Activated CD4-positive, alpha-beta T cell treated with anti-CD3 and anti-CD28 coated beads for 36 hours (primary cell): ENCODE measurements around the gene KCNMA1. TPM values are rescaled to one million over a fixed set of nuclear protein-coding genes. Genes with fewer than 3 reads are reported as not detected.

ENCODE experiments used
- ATAC-seq: fragments of 200-7000 bp; cut with Tn5 transposase; one replicate; pipeline ENCODE4 v1.10.0; 2021; ENCODE audit warnings: mild to moderate bottlenecking, moderate library complexity
- CTCF ChIA-PET: fragments of 350-600 bp; sonication (Branson Sonifier 250); formaldehyde crosslinking; loops from one replicate; lab custom pipeline; 2021; ENCODE audit warnings: antibody characterized with exemption; lab: Charles Lee
- POLR2A ChIA-PET: fragments of 350-600 bp; sonication (Branson Sonifier 250); formaldehyde crosslinking; loops from one replicate; lab custom pipeline; 2021; ENCODE audit warnings: antibody characterized with exemption, inconsistent platforms; lab: Charles Lee
- DNase-seq: peaks from one replicate; pipeline ENCODE4 v3.0.0-alpha.2; 2020
- H3K27ac Mint-ChIP-seq: one replicate; pipeline ENCODE4 v1.8.0; 2021; ENCODE audit warnings: mixed read lengths
- H3K27me3 Mint-ChIP-seq: one replicate; pipeline ENCODE4 v1.8.0; 2021; ENCODE audit warnings: mixed read lengths
- H3K36me3 Mint-ChIP-seq: one replicate; pipeline ENCODE4 v1.8.0; 2021; ENCODE audit warnings: low read depth, mixed read lengths
- H3K4me1 Mint-ChIP-seq: one replicate; pipeline ENCODE4 v1.8.0; 2021; ENCODE audit warnings: mixed read lengths
- H3K4me3 Mint-ChIP-seq: one replicate; pipeline ENCODE4 v1.8.0; 2021; ENCODE audit warnings: mild to moderate bottlenecking, moderate library complexity, mixed read lengths
- H3K9me3 Mint-ChIP-seq: one replicate; pipeline ENCODE4 v1.8.0; 2021; ENCODE audit warnings: low read depth, mixed read lengths
- intact Hi-C, 2 experiments: fragments of 100-400 bp; cut with DNase I in 1 of 2; cut with micrococcal nuclease in 1 of 2; formaldehyde crosslinking; loops; one replicate each; pipeline versions ENCODE4 v1.14.2 to v1.15.1; 2022 to 2024; cut with DNase I, micrococcal nuclease
- total RNA-seq, 2 experiments: library from RNA; stranded (reverse); gene quantifications; one replicate each; pipeline ENCODE4 v1.2.3, GENCODE V29; 2021

Gene KCNMA1
- total RNA-seq, 2 experiments from 2014 or later, result 0.18 TPM; not detected in 1

DNA sequence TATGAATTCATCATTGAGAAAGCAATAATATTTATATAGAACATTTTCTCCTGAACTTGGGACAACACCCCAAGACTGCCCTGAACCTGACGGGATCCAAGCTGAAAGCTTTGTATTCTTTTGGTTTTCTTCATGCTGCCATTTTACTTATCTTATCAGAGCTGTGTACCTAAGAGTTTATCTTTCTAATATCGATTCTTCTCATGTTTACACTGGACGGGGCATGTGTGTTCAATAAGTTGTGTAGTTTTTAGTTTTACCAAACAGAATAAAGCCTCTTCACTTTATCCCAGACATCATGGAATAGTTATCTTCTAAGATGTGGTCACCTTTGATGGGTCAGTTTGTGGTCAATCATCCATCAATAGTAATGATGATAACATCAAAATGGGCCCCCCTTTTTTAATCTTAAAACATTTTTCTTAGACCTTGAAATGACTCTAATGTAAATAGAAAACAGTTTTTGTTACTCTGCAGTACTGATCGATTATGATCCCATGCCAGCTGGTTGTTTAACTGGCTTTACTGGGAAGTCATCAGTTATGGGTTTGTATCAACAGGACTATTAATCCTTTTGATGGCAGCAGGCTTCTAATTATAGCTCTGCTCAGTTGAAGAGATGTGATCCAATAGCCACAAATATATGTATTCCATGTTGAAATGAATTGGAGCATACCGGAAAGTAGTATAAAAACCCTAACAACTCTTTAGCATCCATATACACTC is 446.1 kb downstream of the KCNMA1 start:
- no peaks in the 10 kb centered on the region for H3K9me3 Mint-ChIP-seq
- no peak for ATAC-seq
- DNase-seq, result no peak
- no peaks in the 10 kb centered on the region for H3K4me1 Mint-ChIP-seq
- ChIA-PET POLR2A (no interaction called here), CTCF (interaction anchor here (0.5 to 1.4 kb wide), 4 partner anchors 15 to 39 kb away, joined by 3 read pairs; no protein-coding TSS in a partner anchor)
- H3K36me3 Mint-ChIP-seq, result no peaks in the 10 kb centered on the region
- H3K4me3 Mint-ChIP-seq, result no peak overlapping the region
- peaks cover 10% of the 10 kb centered on the region for H3K27me3 Mint-ChIP-seq
- no peak overlapping the region for H3K27ac Mint-ChIP-seq
- intact Hi-C loops, result no loop called here

DNA sequence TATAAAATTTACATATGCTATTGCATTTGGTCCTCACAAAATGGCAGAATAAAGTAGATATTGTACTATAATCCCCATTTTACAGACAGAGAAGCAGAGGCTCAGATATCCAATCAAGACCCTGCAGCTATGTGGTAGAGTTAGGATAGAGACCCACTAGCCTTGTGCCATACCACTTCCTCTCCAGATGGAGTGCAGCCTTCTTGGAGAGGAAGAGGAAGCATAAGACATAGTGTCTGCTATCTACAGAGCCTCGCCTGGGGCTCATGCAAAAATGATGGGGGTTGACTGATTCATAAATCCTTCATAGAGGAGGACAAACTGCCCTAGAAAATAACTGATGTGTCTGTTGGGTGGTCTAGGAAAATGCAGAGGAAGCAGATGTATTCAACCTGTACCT is 447.3 kb downstream of the KCNMA1 start:
- H3K4me1 Mint-ChIP-seq, result no peaks in the 10 kb centered on the region
- H3K27me3 Mint-ChIP-seq, result peaks cover 13% of the 10 kb centered on the region
- ChIA-PET CTCF (no interaction called here), POLR2A (no interaction called here)
- H3K36me3 Mint-ChIP-seq, result no peaks in the 10 kb centered on the region
- ATAC-seq (no peak), DNase-seq (no peak)
- intact Hi-C loops, result no loop called here
- H3K4me3 Mint-ChIP-seq, result no peak overlapping the region
- H3K27ac Mint-ChIP-seq, result no peak overlapping the region
- no peaks in the 10 kb centered on the region for H3K9me3 Mint-ChIP-seq

DNA sequence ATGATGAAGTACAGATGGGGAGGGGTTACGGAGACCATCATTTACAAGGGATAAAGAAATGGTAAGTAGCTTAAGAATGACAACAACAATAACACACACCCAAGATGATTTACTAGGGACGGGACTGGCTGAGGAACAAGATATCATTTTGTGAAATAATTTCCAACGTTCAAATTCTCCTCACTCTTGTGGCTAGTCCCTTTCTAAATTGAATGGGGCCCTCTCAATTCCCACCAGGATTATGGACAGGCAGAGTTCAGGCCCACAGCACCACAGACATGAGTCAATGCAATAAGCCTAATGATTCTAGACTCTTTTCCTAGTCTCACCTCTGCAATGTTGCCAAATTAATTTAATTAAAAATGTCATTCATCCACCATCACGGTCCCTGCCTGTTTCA is 448.1 kb downstream of the KCNMA1 start:
- Mint-ChIP-seq H3K27ac (no peak overlapping the region), H3K4me1 (no peaks in the 10 kb centered on the region), H3K27me3 (peaks cover 13% of the 10 kb centered on the region), H3K36me3 (no peaks in the 10 kb centered on the region), H3K9me3 (no peaks in the 10 kb centered on the region), H3K4me3 (no peak overlapping the region)
- ATAC-seq (no peak), DNase-seq (no peak)
- POLR2A ChIA-PET, result no interaction called here
- CTCF ChIA-PET, result interaction anchor here (2.4 kb wide), 1 partner anchor 15 kb away, joined by 6 read pairs; no protein-coding TSS in a partner anchor
- intact Hi-C loops, result no loop called here

DNA sequence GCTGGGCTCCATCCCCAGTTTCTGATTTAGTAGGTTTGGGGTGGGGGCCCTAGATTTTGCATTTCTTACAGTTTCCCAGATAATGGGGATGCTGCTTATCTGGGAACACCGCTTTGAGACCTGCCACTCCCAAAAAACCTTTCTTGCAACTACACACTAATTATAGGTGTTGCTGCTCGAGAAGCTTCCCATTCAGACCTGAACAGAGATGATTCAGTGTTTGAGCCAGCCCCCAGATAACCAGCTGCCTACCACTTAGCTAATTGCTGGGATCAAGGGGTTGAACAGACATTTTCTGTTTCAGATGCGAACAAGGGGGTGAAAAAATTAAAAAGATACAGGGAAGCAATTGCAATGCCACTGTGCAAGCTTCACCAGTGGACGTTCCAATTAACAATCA is 448.5 kb downstream of the KCNMA1 start:
- ATAC-seq, result no peak
- ChIA-PET POLR2A (no interaction called here), CTCF (interaction anchor here (2.4 kb wide), 1 partner anchor 15 kb away, joined by 6 read pairs; no protein-coding TSS in a partner anchor)
- Mint-ChIP-seq H3K36me3 (no peaks in the 10 kb centered on the region), H3K9me3 (no peaks in the 10 kb centered on the region), H3K27me3 (peaks cover 13% of the 10 kb centered on the region), H3K27ac (no peak overlapping the region), H3K4me1 (no peaks in the 10 kb centered on the region), H3K4me3 (no peak overlapping the region)
- DNase-seq, result no peak
- intact Hi-C loops, result no loop called here

DNA sequence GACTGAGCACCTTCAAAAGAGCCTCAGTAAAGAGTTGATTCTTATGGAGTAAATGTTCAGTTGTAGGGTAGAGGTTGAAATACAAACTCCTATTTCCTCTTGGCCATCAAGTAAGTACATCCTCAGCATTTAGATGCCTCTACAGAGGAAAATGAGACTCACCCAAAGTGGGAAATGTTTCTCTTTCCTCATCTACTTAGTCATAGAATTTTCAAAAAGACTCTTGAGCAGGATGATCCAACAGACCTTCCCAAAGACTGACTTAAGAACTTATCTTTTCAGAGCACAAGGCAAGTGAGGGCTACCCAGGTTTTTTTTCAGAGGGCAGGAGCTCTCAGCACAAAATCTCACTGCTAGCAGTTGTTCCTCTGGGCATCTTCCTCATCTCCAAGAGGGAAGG is 449.1 kb downstream of the KCNMA1 start:
- Mint-ChIP-seq H3K36me3 (no peaks in the 10 kb centered on the region), H3K27ac (no peak overlapping the region), H3K4me1 (no peaks in the 10 kb centered on the region), H3K9me3 (no peaks in the 10 kb centered on the region), H3K27me3 (peaks cover 13% of the 10 kb centered on the region), H3K4me3 (no peak overlapping the region)
- CTCF ChIA-PET, result interaction anchor here (2.4 kb wide), 1 partner anchor 14 kb away, joined by 6 read pairs; no protein-coding TSS in a partner anchor
- POLR2A ChIA-PET, result no interaction called here
- DNase-seq (no peak), ATAC-seq (no peak)
- intact Hi-C loops, result no loop called here

DNA sequence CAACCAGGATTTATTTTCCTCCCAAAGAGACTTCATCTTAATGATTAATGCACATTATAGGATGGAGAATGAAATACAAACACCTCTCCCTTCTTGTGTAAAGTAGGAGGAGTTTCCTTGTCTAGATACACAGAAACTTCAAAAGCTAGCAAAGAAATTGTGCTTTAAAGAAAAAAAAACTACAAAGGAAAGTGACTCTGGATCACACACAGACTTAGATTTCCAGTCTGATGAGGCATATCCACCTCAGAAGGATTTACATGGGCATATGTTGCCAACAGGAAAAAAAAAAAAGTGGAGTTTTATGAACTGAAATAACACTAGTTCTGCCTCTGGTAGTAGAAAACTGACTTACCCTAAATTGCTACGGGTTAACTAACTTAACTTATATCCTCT is 449.6 kb downstream of the KCNMA1 start:
- POLR2A ChIA-PET, result no interaction called here
- CTCF ChIA-PET, result interaction anchor here (2.4 kb wide), 1 partner anchor 14 kb away, joined by 6 read pairs; no protein-coding TSS in a partner anchor
- H3K9me3 Mint-ChIP-seq, result no peaks in the 10 kb centered on the region
- ATAC-seq, result no peak
- H3K4me3 Mint-ChIP-seq, result no peak overlapping the region
- no peak for DNase-seq
- intact Hi-C loops, result no loop called here
- H3K4me1 Mint-ChIP-seq, result no peaks in the 10 kb centered on the region
- no peak overlapping the region for H3K27ac Mint-ChIP-seq
- no peaks in the 10 kb centered on the region for H3K36me3 Mint-ChIP-seq
- peaks cover 13% of the 10 kb centered on the region for H3K27me3 Mint-ChIP-seq

DNA sequence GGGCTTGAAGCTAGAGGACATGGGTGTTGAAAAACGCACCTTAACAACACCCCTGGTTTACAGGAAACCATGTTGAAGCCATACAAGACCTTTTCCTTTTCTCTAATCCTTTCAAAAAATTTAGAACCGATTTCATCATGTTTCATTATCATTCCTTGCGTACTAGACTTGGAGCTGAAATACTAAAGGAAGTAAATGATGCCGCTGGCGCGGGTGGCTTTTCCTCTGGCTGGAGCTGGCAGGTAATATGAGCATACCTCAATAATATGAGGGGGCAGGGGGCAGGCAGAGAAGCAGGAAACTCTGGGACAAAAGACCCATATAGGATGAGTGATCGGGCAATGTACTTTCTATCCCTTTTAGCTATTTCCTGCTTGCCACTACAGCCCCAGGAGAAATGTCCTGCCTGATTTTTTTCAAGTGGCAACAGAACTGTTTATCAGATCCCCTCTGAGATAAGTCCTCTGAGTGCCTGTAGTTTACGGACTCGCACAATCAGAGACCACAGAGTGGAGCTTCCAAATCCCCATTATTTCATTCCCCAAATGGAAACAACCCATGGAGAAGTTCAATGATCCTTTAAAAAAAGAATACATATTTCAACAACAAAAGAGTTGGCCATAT is 450.1 kb downstream of the KCNMA1 start:
- intact Hi-C loops, result no loop called here
- DNase-seq (no peak), ATAC-seq (no peak)
- no peak overlapping the region for H3K4me3 Mint-ChIP-seq
- H3K27me3 Mint-ChIP-seq, result peaks cover 13% of the 10 kb centered on the region
- H3K4me1 Mint-ChIP-seq, result no peaks in the 10 kb centered on the region
- POLR2A ChIA-PET, result no interaction called here
- no peaks in the 10 kb centered on the region for H3K36me3 Mint-ChIP-seq
- CTCF ChIA-PET, result interaction anchor here (0.6 to 2.4 kb wide), 2 partner anchors 13 to 15 kb away, joined by 3 to 6 read pairs; no protein-coding TSS in a partner anchor
- no peaks in the 10 kb centered on the region for H3K9me3 Mint-ChIP-seq
- H3K27ac Mint-ChIP-seq, result no peak overlapping the region

DNA sequence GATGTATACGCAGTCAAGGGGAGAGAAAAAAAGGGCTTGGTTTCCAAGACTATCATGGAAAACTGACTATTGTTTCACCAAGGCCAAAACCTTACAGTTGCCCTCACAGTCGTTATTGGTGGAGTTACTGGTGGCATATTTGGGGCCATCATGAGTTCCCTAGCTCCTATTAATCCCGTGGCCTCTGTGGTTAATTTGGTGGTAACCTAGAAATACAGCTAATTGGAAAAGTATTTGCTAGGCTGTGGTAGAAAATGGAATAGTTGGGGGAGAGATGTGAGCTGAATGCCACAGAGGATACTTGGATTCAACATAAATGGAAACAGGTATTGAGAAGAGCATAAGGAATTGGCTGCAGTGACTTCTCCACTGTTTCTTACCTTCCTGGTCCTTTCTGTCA is 450.7 kb downstream of the KCNMA1 start:
- ATAC-seq, result no peak
- Mint-ChIP-seq H3K4me1 (no peaks in the 10 kb centered on the region), H3K4me3 (no peak overlapping the region), H3K27ac (no peak overlapping the region), H3K27me3 (peaks cover 15% of the 10 kb centered on the region), H3K9me3 (no peaks in the 10 kb centered on the region), H3K36me3 (no peaks in the 10 kb centered on the region)
- ChIA-PET CTCF (interaction anchor here (2.4 kb wide), 1 partner anchor 13 kb away, joined by 6 read pairs; no protein-coding TSS in a partner anchor), POLR2A (no interaction called here)
- DNase-seq, result no peak
- intact Hi-C loops, result no loop called here

DNA sequence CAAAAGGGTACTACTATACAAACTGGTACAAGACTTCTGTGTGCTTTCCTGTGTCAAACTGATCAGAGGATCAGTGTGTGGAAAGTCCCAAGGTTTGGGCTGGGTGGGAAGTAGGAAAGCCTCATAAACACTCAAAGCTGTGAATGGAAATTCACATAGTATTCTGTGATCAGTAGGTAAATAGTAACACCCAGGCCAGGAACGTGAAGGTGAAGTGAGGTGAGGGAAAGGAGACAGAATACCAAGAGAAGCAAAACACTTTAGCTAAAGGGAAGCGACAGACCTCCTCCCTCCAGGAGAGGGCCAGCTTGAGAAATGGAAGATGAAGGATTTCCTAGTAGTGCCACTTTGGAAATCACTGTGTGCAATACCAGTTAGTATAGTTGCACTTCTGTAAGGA is 451.9 kb downstream of the KCNMA1 start:
- Mint-ChIP-seq H3K27me3 (peaks cover 15% of the 10 kb centered on the region), H3K36me3 (no peaks in the 10 kb centered on the region), H3K4me3 (no peak overlapping the region), H3K4me1 (no peaks in the 10 kb centered on the region), H3K9me3 (no peaks in the 10 kb centered on the region), H3K27ac (no peak overlapping the region)
- ATAC-seq (no peak), DNase-seq (no peak)
- ChIA-PET POLR2A (no interaction called here), CTCF (interaction anchor here (0.6 kb wide), 1 partner anchor 12 kb away, joined by 3 read pairs; no protein-coding TSS in a partner anchor)
- intact Hi-C loops, result no loop called here

DNA sequence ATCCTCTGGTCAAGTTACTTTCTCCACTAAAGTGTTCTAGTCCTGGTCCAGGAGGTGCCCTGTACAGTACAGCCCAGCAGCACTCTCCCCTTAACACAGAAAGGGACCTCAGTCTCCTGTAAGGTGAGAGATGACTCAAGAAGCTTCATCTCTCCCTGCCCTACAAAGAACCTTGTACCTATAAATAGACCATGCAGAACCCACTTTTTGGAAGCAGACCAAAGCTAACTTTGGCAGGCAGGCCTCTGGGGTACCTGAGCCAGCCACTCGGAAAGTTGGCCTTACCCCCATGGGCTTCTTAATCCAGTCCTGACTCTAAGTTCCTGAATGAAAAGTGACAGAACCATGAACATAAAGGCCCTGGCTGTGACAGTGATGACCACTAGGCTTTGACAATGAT is 454.8 kb downstream of the KCNMA1 start:
- Mint-ChIP-seq H3K4me1 (no peaks in the 10 kb centered on the region), H3K36me3 (no peaks in the 10 kb centered on the region), H3K4me3 (no peak overlapping the region), H3K27ac (no peak overlapping the region), H3K27me3 (peaks cover 10% of the 10 kb centered on the region), H3K9me3 (no peaks in the 10 kb centered on the region)
- ChIA-PET POLR2A (no interaction called here), CTCF (interaction anchor here (1.4 kb wide), 1 partner anchor 9 kb away, joined by 4 read pairs; no protein-coding TSS in a partner anchor)
- intact Hi-C loops, result no loop called here
- ATAC-seq (no peak), DNase-seq (no peak)

DNA sequence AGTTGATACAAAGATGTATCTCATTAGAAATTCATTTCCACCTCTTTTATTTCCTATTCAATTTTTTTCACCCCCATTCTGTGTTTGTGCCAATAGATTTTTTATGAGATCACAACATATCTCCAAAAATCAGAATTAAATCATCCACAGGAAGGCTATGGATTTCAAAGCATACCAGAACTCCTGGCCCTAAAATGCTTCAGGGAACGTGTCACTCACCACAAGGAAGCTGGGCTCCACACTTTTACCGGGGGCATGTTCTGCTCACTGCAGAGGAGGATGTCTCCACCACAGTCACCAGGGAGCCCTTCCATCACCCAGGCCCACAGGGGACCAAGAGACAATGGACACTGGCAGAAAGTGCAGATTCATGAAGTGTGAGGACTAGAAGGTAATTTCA is 456.8 kb downstream of the KCNMA1 start:
- Mint-ChIP-seq H3K27me3 (peaks cover 9% of the 10 kb centered on the region), H3K4me3 (no peak overlapping the region), H3K27ac (no peak overlapping the region), H3K36me3 (no peaks in the 10 kb centered on the region), H3K4me1 (no peaks in the 10 kb centered on the region), H3K9me3 (no peaks in the 10 kb centered on the region)
- intact Hi-C loops, result no loop called here
- no peak for DNase-seq
- ATAC-seq, result no peak
- ChIA-PET POLR2A (no interaction called here), CTCF (no interaction called here)

DNA sequence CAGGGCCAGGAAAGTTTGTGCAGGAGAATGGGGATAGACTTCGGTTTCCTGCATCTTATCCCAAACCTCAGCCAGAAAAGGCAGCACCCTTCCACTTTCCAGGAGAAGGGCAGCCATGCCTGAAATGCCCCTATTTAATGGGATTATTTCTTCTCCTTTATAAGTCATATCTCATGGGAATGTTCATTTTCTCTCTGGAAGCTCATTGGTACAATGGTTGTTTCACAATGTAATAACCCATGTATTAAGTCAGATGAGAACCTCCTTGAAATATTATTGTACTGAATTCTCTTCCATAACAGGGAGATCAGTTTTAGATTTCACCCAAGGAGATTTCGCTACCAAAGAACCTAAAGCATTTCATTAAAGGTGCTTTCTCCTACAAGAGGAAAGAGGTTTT is 457.5 kb downstream of the KCNMA1 start:
- H3K4me1 Mint-ChIP-seq, result no peaks in the 10 kb centered on the region
- no peak for DNase-seq
- intact Hi-C loops, result no loop called here
- ChIA-PET CTCF (no interaction called here), POLR2A (no interaction called here)
- H3K9me3 Mint-ChIP-seq, result no peaks in the 10 kb centered on the region
- no peaks in the 10 kb centered on the region for H3K36me3 Mint-ChIP-seq
- ATAC-seq, result no peak
- H3K4me3 Mint-ChIP-seq, result no peak overlapping the region
- peaks cover 9% of the 10 kb centered on the region for H3K27me3 Mint-ChIP-seq
- H3K27ac Mint-ChIP-seq, result no peak overlapping the region
